Endothelial cell of umbilical vein (primary cell): ENCODE results near the gene TTC33.

Source experiments
- EZH2 ChIP-seq: IDR thresholded peaks from 2 replicates; pipeline ENCODE4 v1.6.1; 2012; ENCODE audit warnings: borderline replicate concordance, low read depth, mild to moderate bottlenecking, moderate library complexity, low read length, inconsistent platforms; ENCODE audit not compliant: severe bottlenecking
- FOS ChIP-seq: IDR thresholded peaks from 2 replicates; pipeline ENCODE4 v1.6.1; 2011; ENCODE audit warnings: mild to moderate bottlenecking, low read length, moderate library complexity, borderline replicate concordance; ENCODE audit not compliant: insufficient read depth
- JUN ChIP-seq: IDR thresholded peaks from 2 replicates; pipeline ENCODE4 v1.6.1; 2011; ENCODE audit warnings: borderline replicate concordance, low read depth; ENCODE audit not compliant: insufficient read length, insufficient read depth
- MYC ChIP-seq: IDR thresholded peaks from one replicate; pipeline ENCODE4 v1.6.1; 2011; ENCODE audit warnings: mild to moderate bottlenecking, low read depth, low read length
- POLR2A ChIP-seq: IDR thresholded peaks from 2 replicates; pipeline ENCODE4 v1.6.1; 2012; ENCODE audit warnings: low read depth, mild to moderate bottlenecking, control low read depth, low read length
- POLR2AphosphoS5 ChIP-seq: IDR thresholded peaks from 2 replicates; pipeline ENCODE4 v1.6.1; 2012; ENCODE audit warnings: low read depth, mild to moderate bottlenecking, control low read depth, low read length, moderate library complexity; ENCODE audit not compliant: insufficient read depth
- TF ChIP-seq, protein P1 (sequence below), 2 donors: IDR thresholded peaks; 1 replicate in 1 of 2; 2 replicates in 1 of 2; pipeline ENCODE4 v1.5.1; 2011; ENCODE audit warnings: low read length in 2 of 2, mild to moderate bottlenecking in 2 of 2, moderate library complexity in 2 of 2, control low read depth in 1 of 2, inconsistent platforms in 1 of 2, low read depth in 1 of 2; ENCODE audit not compliant: insufficient read depth in 1 of 2; ENCODE audit errors: extremely low read depth in 1 of 2
- TF ChIP-seq, protein P2 (sequence below): IDR thresholded peaks from 2 replicates; pipeline ENCODE4 v1.6.1; 2011; ENCODE audit not compliant: insufficient read depth, insufficient read length

DNA sequence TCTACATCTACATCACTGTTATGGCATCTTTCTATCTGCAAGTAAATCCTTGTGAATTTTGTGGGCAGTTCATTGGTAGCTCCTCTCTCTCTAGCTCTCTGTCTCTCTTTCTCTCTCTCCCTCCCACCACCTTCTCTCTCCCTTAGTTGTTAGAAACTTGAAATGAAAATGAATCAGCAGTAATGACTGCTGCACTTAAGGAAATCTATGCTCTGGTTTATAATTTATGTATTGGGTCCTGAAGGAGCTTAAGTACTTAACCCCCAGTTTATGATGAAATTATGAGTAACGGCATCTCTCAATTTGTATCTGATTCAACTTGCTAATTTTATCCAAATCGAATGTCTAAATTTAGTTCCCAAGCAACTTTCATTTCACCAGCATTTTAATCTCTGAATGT lies 128.1 kb downstream of the TTC33 start:
- no peak for TF ChIP-seq POLR2AphosphoS5
- TF ChIP-seq, protein P1, sequence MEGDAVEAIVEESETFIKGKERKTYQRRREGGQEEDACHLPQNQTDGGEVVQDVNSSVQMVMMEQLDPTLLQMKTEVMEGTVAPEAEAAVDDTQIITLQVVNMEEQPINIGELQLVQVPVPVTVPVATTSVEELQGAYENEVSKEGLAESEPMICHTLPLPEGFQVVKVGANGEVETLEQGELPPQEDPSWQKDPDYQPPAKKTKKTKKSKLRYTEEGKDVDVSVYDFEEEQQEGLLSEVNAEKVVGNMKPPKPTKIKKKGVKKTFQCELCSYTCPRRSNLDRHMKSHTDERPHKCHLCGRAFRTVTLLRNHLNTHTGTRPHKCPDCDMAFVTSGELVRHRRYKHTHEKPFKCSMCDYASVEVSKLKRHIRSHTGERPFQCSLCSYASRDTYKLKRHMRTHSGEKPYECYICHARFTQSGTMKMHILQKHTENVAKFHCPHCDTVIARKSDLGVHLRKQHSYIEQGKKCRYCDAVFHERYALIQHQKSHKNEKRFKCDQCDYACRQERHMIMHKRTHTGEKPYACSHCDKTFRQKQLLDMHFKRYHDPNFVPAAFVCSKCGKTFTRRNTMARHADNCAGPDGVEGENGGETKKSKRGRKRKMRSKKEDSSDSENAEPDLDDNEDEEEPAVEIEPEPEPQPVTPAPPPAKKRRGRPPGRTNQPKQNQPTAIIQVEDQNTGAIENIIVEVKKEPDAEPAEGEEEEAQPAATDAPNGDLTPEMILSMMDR (IDR thresholded peaks at IDR 0.05; ENCODE audit: extremely low read depth in 1 of 2, insufficient read depth in 1 of 2, low read depth in 1 of 2, low read length in 2 of 2) = no peak
- no peak for TF ChIP-seq POLR2A
- no peak for TF ChIP-seq MYC
- no peak for TF ChIP-seq EZH2
- no peak for TF ChIP-seq FOS
- TF ChIP-seq, protein P2, sequence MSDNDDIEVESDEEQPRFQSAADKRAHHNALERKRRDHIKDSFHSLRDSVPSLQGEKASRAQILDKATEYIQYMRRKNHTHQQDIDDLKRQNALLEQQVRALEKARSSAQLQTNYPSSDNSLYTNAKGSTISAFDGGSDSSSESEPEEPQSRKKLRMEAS = no peak
- TF ChIP-seq JUN = no peak
